COR-L47 (cell line): ENCODE results near the gene NCK2.

ENCODE experiments used
- DNase-seq: peaks from one replicate; lab custom pipeline; 2025; lab: John Stamatoyannopoulos, UW

The NCK2 gene

GRCh38 chr2:105852066-105852465 lies 107.4 kb downstream of the NCK2 start:
- DNase-seq, result no peak

- no peak for DNase-seq
Measured at GRCh38 chr2:105853354-105854088, 108.8 kb downstream of the NCK2 start.

GRCh38 chr2:105854972-105855371 lies 110.3 kb downstream of the NCK2 start:
- no peak for DNase-seq

GRCh38 chr2:105856581-105856980 lies 111.9 kb downstream of the NCK2 start:
- DNase-seq, result no peak

- no peak for DNase-seq
Measured at GRCh38 chr2:105857076-105857740, 112.5 kb downstream of the NCK2 start.

- no peak for DNase-seq
Measured at GRCh38 chr2:105858868-105859693, 114.4 kb downstream of the NCK2 start.

- DNase-seq, result no peak
Measured at GRCh38 chr2:105859694-105859951, 114.9 kb downstream of the NCK2 start.

GRCh38 chr2:105860567-105860966 lies 115.9 kb downstream of the NCK2 start:
- no peak for DNase-seq

GRCh38 chr2:105861200-105861599 lies 116.5 kb downstream of the NCK2 start:
- DNase-seq, result no peak

GRCh38 chr2:105862843-105863242 lies 118.1 kb downstream of the NCK2 start:
- no peak for DNase-seq

GRCh38 chr2:105864262-105864661 lies 119.5 kb downstream of the NCK2 start:
- no peak for DNase-seq

GRCh38 chr2:105865222-105865913 lies 120.7 kb downstream of the NCK2 start:
- no peak for DNase-seq

GRCh38 chr2:105866216-105867185 lies 121.8 kb downstream of the NCK2 start:
- DNase-seq, result no peak

GRCh38 chr2:105867587-105867986 lies 122.9 kb downstream of the NCK2 start:
- DNase-seq, result no peak

GRCh38 chr2:105868060-105868459 lies 123.3 kb downstream of the NCK2 start:
- DNase-seq, result no peak

- no peak for DNase-seq
Measured at GRCh38 chr2:105869341-105869740, 124.6 kb downstream of the NCK2 start.

- no peak for DNase-seq
Measured at GRCh38 chr2:105870062-105870461, 125.3 kb downstream of the NCK2 start.

- DNase-seq, result no peak
Measured at GRCh38 chr2:105870858-105871257, 126.1 kb downstream of the NCK2 start.

GRCh38 chr2:105872142-105872728 lies 127.5 kb downstream of the NCK2 start:
- DNase-seq, result no peak

GRCh38 chr2:105872830-105873229 lies 128.1 kb downstream of the NCK2 start:
- DNase-seq, result no peak

GRCh38 chr2:105873281-105873680 lies 128.6 kb downstream of the NCK2 start:
- no peak for DNase-seq
